HG02973 (cell line): ENCODE measurements around the gene DMRT1.

Source experiments
- ATAC-seq: cut with Tn5 transposase; IDR thresholded peaks from one replicate; pipeline ENCODE4 v1.9.1; 2021; ENCODE audit warnings: moderate library complexity; ENCODE audit not compliant: unreplicated experiment

Gene DMRT1

DNA sequence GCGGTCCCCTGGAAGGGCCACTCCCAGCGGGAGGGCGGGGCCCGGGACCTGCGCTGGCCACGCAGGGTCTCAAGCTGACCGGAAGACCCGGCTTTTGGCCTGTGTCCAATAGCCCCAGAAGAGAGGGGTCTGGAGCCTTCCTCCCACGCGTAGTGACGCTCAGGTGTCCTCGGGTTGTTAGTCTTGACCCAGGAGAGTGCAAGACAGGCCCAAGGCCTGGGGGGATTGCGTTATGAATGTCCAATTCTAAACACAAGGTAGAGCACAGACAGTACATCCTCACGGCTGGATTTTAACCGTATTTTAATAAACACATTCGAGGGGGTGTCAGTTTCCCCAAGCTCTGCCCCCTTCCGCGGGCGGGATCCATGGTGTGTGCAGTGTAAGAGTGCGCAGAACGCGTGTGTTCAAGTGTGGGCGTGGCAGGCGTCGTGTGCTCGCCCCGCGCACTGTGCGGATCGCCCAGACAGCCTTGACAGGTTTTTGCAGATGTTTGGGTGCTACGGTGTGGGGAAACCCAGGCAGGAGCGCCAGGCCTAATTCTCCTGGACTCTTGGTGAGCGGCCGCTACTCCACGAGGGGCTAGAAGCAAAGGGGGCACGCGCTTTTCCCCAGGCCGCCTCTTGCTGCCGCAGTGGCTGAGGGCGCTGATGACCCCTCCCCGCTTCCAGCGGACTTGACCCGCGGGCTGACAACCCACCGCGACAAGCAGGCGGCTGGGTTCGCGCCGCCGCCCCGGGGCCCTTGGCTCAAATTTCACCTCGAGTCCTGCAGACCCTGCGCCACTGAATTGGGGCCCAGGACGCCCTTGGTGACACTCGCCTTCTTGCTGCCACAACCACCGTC lies 128.9 kb downstream of the DMRT1 start:
- no peak for ATAC-seq

GRCh38 chr9:971901-972500 lies 130.5 kb downstream of the DMRT1 start:
- ATAC-seq = no peak

GRCh38 chr9:972501-973294 lies 131.2 kb downstream of the DMRT1 start:
- ATAC-seq = no peak

GRCh38 chr9:973295-973834 lies 131.9 kb downstream of the DMRT1 start:
- no peak for ATAC-seq

- no peak for ATAC-seq
These were observed 132.8 kb downstream of the DMRT1 start for GRCh38 chr9:974031-974995.

DNA sequence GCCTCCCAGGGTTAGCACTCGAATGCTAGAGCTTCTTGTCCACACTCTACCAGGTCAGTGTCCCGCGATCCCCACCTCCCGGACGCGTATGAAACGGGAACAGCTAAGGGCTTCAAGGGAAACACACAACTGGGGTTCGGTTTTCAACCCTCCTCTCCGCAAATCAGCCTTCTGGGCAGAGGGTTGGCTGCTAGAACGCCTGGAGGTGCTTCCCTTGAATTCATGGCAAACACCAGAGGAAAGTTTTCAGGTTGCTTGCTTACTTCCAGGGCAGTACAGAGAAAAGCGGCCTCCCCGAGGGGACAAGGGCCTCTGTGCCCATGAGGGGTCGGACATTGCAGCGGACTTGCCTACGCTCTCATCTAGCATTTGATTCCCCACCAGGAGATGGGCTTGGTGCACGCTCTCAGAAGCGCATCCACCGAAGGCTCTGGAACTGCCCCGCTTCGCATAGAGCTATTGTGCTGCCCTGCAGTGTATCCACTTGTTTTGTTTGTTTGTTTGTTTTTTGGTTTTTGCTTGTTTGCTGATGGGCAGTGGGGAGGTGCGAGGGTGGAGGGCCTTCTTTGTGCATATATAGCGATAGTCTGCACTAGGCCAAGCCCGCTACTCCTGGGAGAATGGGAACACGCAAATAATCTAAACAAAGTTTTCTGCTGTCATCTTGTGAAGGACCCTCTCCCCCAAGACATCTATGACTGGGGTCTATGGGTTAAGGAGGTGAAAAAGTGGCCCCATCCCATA lies 133.7 kb downstream of the DMRT1 start:
- ATAC-seq = no peak

GRCh38 chr9:975740-976257 lies 134.3 kb downstream of the DMRT1 start:
- no peak for ATAC-seq

DNA sequence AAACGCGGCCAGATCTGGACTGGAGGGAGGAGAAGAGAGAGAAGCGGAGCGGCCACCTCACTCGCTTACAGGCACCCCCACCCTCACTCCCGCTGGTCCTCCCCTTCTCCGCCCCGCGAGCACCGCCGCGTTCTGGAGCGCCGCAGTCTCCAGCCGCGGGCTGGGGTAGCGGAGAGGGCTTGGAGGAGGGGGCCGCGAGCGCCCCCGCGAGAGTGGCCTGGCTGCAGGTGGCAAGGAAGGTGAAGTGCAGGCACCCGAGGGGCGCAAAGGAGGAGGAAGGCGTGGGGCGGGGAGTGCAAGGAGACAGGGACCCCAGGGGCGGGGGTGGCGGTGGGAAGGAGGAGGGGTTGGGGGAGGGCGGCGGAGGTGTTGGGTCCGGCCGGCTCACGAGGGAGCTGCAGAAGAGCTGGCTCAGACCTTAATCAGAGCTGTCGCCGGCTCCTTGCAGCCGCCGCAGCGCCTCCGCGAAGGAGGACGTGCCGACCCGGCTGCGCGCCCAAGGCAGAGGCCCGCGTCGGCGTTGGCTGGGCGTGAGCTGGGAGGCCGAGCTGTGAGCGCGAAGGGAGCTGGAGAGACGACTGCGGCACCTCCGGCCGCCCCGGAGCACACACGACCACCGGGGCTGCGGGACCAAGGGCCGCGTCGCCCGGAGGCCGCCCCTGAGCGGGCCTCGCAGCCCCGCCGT lies 134.9 kb downstream of the DMRT1 start, which contains the start of gene DMRT3:
Gene DMRT3 (plus strand): TSS at position 398 of the 685 bp plus-strand sequence. CDS start 347 bp downstream, outside the sequence.
- ATAC-seq = no peak

- no peak for ATAC-seq
These were observed 135.7 kb downstream of the DMRT1 start for GRCh38 chr9:976943-977837.

GRCh38 chr9:977838-978830 lies 136.6 kb downstream of the DMRT1 start:
- ATAC-seq = no peak

DNA sequence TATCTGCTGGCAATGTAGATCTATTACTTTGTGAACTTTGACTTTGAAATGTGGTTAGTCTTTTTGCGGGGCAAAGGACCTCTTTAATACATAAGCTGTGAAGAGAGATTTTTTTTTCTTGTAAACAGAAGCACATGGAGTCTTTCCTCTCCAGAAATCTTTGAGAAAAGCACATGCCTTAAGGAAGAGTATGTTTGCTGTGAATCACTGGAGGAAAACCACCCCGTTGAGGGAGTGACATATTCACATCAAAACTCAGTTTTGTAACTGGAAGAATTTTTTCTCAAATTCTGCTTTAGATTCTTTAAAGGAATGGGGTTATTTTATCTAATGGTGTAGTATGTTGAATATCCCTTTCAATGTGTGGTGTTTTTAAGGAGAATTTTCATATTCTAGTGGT lies 138.5 kb downstream of the DMRT1 start:
- no peak for ATAC-seq

DNA sequence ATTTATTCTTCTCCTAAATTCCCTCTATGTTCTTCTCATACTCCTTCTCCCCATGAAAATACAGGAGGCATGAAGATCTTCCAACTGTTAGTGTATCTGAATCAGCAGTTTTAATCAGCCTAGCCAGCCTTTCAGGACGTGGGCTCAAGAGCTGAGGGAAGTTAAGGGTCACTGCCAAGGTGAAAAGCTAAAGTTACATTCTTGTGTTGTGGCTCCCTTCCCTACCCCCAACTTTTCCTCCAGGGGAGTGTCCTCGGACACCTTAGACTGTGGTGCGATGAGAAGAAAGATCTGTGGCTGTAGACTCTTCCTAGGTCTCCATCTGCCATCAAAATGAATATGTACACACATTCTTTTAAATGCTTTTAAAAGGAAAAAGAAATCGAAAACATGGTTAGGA lies 139.1 kb downstream of the DMRT1 start:
- no peak for ATAC-seq

- ATAC-seq = no peak
These were observed 140.0 kb downstream of the DMRT1 start for GRCh38 chr9:981491-981898.

DNA sequence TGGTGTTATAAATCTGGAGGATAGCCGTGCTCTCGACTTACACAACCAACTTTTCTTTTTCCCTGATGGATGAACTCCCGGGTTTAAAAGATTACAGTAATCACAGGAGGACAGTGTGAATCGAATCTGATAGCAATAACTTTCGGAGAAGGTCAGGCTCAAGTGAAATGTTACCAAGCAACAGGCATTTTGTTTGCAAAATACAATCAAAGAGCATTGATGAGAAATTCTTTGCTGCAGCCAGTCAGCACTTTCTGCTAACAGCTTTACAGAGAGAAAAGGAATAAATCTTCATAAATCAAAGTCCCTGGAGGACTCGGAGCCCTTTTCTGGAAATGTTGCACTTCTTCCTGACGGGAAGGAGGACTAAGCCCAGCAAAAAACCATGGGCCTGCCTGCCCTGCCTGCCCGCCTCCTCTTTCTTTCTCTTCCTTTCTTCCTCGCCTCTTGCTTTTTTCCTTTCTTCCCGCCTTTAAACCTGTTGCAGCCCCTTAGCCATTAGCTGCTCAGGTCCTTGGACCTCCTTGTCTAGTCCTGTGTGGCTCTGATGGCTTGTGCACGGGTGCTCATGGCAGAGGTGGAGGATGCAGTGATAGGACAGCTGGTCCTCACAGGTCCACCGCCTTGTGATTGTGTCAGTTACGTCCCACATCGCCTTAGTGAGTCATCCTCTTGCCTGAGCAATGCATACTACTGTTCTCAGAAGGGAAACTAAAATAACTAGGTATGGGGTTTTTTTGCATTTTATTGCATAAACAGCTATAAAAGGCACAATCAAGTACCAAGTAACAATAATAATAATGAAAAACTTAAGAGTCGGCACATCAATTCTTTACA lies 141.1 kb downstream of the DMRT1 start:
- no peak for ATAC-seq

DNA sequence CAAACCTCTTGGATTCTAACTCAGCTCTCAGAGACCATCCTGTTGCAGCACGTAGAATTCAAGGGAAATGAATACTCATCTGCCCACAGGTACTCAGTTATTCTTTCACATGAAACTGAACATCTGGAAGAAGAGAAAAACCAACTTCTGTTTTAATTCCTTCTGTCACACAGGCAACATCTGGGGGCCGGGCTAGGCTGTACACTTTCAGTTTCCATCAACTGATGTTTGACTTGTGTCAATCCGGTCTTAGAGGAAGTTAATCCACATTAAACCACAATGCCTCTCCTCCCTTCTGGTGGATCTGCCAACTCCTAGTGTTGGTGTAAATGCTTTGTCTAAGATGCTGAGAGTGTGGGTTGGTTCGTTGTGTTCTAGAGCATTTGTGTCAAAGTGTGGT lies 152.5 kb downstream of the DMRT1 start:
- ATAC-seq = peak; percentile 58

- ATAC-seq = no peak
These were observed 153.7 kb downstream of the DMRT1 start for GRCh38 chr9:995192-995591.
